ENCODE data around the gene CYTIP. TPM values are rescaled to one million over a fixed set of nuclear protein-coding genes. Genes with fewer than 3 reads are reported as not detected.

The CYTIP gene
- total RNA-seq, 1 experiment from 2014 or later, result not detected

GRCh38 chr2:157473581-157473980 is 29.7 kb upstream of the CYTIP start:
- no peaks in the 10 kb centered on the region for H3K9me2 ChIP-seq (ENCODE audit: insufficient read depth)
- H3K27ac ChIP-seq, result no peak overlapping the region
- ChIA-PET CTCF (no interaction called here), POLR2A (ENCODE audit: unreplicated experiment) (no interaction called here)
- H3K4me3 ChIP-seq, result no peak overlapping the region
- no peaks in the 10 kb centered on the region for H3K9me3 ChIP-seq (ENCODE audit: insufficient read depth, low read depth)
- no peak for TF ChIP-seq EZH2 (IDR thresholded peaks at IDR 0.05; ENCODE audit: low read depth)
- TF ChIP-seq CTCF (conservative IDR thresholded peaks at IDR 0.05), result no peak
- BruUV-seq (replicated peaks), result no TSS peak
- intact Hi-C loops (cut with micrococcal nuclease; ENCODE audit: unreplicated experiment), result no loop called here
- H3F3A ChIP-seq (ENCODE audit: insufficient read depth, low read depth), result no peaks in the 10 kb centered on the region
- no peak for DNase-seq
- no peaks in the 10 kb centered on the region for H3K79me2 ChIP-seq (ENCODE audit: low read depth)
- H3K4me1 ChIP-seq (replicated peaks; ENCODE audit: insufficient read depth), result no peaks in the 10 kb centered on the region
- no peak overlapping the region for H3K4me2 ChIP-seq
- no peaks in the 10 kb centered on the region for H3K36me3 ChIP-seq (ENCODE audit: low read depth)
- no peaks in the 10 kb centered on the region for H3K27me3 ChIP-seq (ENCODE audit: insufficient read depth, low read depth)
- no peaks in the 10 kb centered on the region for H4K20me1 ChIP-seq (ENCODE audit: insufficient read depth)
- H2AFZ ChIP-seq, result no peak overlapping the region

- H3K9me2 ChIP-seq (ENCODE audit: insufficient read depth), result no peaks in the 10 kb centered on the region
- H3K27ac ChIP-seq, result no peak overlapping the region
- H3K9me3 ChIP-seq (ENCODE audit: insufficient read depth, low read depth), result no peaks in the 10 kb centered on the region
- no peaks in the 10 kb centered on the region for H3F3A ChIP-seq (ENCODE audit: insufficient read depth, low read depth)
- TF ChIP-seq EZH2 (IDR thresholded peaks at IDR 0.05; ENCODE audit: low read depth), result no peak
- TF ChIP-seq CTCF (conservative IDR thresholded peaks at IDR 0.05), result no peak
- H3K4me1 ChIP-seq (replicated peaks; ENCODE audit: insufficient read depth), result no peaks in the 10 kb centered on the region
- no peak overlapping the region for H2AFZ ChIP-seq
- intact Hi-C loops (cut with micrococcal nuclease; ENCODE audit: unreplicated experiment), result no loop called here
- no peaks in the 10 kb centered on the region for H3K27me3 ChIP-seq (ENCODE audit: insufficient read depth, low read depth)
- BruUV-seq (replicated peaks), result no TSS peak
- no peaks in the 10 kb centered on the region for H4K20me1 ChIP-seq (ENCODE audit: insufficient read depth)
- no peak overlapping the region for H3K4me3 ChIP-seq
- no peaks in the 10 kb centered on the region for H3K36me3 ChIP-seq (ENCODE audit: low read depth)
- ChIA-PET POLR2A (ENCODE audit: unreplicated experiment) (no interaction called here), CTCF (no interaction called here)
- no peak overlapping the region for H3K4me2 ChIP-seq
- no peaks in the 10 kb centered on the region for H3K79me2 ChIP-seq (ENCODE audit: low read depth)
- no peak for DNase-seq
Observed at GRCh38 chr2:157471078-157471477, 27.2 kb upstream of the CYTIP start.

- Histone ChIP-seq H3K36me3 (ENCODE audit: low read depth) (no peaks in the 10 kb centered on the region), H3K79me2 (ENCODE audit: low read depth) (no peaks in the 10 kb centered on the region), H3K27ac (no peak overlapping the region), H4K20me1 (ENCODE audit: insufficient read depth) (no peaks in the 10 kb centered on the region), H3K9me3 (ENCODE audit: insufficient read depth, low read depth) (no peaks in the 10 kb centered on the region), H3K4me2 (no peak overlapping the region), H3K4me1 (replicated peaks; ENCODE audit: insufficient read depth) (no peaks in the 10 kb centered on the region), H2AFZ (no peak overlapping the region), H3K4me3 (no peak overlapping the region), H3K9me2 (ENCODE audit: insufficient read depth) (no peaks in the 10 kb centered on the region), H3K27me3 (ENCODE audit: insufficient read depth, low read depth) (no peaks in the 10 kb centered on the region), H3F3A (ENCODE audit: insufficient read depth, low read depth) (no peaks in the 10 kb centered on the region)
- ChIA-PET POLR2A (ENCODE audit: unreplicated experiment) (no interaction called here), CTCF (no interaction called here)
- intact Hi-C loops (cut with micrococcal nuclease; ENCODE audit: unreplicated experiment), result no loop called here
- DNase-seq, result no peak
- BruUV-seq (replicated peaks), result no TSS peak
- no peak for TF ChIP-seq EZH2 (IDR thresholded peaks at IDR 0.05; ENCODE audit: low read depth)
- TF ChIP-seq CTCF (conservative IDR thresholded peaks at IDR 0.05), result no peak
Observed at GRCh38 chr2:157470321-157470720, 26.4 kb upstream of the CYTIP start.

All from PC-9 (cell line).